Stimulated activated CD8-positive, alpha-beta memory T cell treated with anti-CD3 and anti-CD28 coated beads, Interleukin-7, amount 100 ng/mL, for 1 hour (primary cell): ENCODE data around the gene LRP2.

ENCODE experiments used
- DNase-seq, 2 donors: peaks; one replicate each; pipeline ENCODE4 v3.0.0-alpha.2; 2020; ENCODE audit warnings: low read depth in 2 of 2

LRP2 gene

DNA sequence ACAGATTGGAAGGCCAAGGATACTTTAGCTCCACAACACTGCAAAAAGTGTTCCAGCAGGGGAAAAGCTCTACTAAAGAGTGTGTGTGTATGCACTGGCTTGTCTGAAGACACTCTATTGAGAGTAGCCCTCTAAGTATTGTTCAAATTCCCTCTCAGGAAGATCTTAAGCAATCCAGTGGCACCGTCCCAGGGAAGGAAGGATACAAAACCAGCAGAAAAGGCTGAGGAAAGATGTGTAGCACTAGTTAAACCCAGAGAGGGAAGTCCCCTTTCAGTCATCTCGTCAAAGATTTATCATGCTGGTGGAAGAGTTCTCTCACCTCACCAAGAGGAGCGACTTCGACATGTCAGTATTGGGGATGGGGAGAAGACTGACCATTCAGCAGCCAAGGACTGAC, 242.5 kb downstream of the LRP2 start:
- no peak for DNase-seq

DNA sequence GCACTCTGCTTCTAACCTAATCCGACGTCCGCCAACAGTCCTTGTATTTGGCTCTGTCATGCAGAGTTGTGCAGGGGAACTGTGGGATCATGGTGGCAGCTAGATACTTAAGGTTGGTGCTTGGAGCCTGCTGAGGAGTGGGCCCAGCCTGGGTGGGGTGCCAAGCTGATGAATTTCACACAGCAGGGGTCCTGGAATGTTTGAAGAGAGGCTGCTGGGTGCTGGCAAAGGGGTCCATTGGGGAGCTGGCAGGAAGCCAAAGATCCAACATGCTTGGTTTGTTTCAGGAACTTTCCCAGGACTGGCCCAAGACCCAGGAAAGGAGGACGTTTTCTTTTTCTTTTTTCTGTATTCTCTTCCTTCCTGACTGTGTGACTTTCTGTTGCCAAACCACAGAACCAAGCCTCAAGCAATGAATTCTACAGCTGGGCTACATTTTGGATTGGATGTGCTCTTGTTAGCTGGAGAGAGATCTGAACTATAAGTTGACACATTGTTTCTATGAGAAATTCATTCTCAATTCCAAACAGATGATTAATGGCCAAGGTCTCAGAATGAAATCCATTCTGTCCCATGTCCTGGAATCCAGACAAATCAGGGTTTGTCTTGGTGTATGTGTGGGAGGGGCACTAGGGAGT, 243.1 kb downstream of the LRP2 start:
- no peak for DNase-seq

DNA sequence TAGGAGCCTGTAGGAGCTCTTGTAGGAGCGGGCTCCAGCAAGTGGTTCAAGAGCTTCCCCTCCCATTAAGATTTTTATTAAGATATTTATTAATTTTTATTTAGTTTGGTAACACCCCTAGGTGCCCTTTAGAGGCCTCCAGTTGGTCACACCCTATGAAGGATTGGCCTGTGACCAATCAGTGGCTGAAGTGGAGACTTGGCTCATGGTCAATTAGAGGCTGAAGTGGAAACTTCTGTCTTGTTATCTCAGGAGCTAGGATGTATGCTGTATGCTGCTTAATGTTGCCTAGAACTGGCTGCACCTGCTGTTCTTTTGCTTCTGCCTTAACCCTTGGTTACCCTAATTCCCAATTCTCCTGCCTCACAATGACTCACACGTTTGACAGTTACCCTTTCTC, 244.3 kb downstream of the LRP2 start:
- no peak for DNase-seq

DNA sequence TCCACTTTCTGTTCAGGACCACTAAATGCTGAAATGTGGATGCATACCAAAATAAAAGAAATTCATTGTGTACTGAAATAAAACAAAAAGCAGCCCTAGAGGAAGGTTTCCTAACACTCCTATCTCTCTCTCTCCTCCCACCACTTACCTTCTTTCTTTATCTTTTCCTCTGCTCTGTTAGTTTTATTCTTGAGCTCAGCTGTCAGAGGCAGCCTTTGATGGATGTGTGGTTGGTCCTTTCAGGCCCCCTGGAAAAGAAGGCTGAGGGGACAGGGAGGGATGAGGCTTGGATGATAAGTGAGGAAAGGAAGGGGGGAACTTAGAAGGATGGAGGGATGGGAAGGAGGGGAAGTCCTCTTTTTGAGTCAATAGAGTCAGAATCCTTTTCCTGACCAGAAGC, 245.3 kb downstream of the LRP2 start:
- DNase-seq: no peak

DNA sequence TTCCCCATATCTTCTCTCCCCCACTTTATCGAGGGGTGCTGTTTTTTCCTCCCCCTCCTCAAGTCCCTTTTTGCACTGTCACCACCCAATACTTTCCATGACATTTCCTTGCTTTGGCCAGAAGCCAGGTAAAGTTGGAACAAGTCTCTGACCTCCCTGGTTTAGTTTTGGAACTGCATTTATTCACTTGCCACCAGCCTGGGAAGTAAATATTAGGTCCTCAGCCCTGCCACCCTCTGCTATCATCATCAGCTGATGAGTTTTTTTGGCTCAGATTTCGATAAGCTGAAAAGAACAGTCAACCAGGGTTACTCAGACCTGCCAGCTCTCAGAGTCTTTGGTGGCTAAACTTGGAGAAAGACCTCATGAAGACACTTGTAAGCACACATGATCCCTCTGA, 246.0 kb downstream of the LRP2 start:
- no peak for DNase-seq

DNA sequence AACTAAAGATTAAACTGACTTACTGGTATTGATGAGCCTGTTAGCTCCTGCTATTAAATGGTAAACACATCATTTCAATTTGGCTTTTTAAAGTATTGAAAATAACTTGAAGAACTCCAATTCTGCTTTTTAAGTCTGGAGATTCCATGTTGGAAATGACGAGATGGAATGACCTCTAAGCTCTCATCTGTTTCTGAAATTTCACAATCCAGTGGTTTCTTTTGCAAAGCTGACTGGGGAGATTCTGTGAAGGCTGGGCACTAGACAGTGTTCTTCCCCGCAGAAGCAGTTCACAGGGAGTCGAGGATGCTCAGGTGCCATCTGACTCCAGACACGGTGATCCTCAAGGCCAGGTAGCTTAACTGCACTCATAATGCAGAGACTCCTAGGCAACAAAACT, 248.3 kb downstream of the LRP2 start:
- DNase-seq: no peak

DNA sequence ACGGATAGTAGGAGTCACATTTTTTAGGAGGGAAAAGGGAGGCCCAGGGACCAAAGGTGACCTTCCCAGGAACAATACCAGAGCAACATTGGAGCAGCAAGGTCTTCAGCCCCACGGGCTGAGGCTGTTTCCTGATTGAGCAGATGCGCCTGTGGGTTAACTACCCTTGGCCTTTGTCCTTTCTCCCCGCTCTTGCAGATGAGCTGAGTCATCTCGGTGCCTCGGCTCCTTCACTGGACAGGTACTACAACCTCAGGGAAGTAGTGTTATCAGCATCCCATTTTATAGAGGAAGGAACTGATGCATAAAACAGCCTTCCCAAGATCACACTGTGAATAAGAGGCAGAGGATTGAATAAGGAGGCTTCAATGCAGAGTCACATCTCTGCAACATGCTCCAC, 249.5 kb downstream of the LRP2 start:
- no peak for DNase-seq

DNA sequence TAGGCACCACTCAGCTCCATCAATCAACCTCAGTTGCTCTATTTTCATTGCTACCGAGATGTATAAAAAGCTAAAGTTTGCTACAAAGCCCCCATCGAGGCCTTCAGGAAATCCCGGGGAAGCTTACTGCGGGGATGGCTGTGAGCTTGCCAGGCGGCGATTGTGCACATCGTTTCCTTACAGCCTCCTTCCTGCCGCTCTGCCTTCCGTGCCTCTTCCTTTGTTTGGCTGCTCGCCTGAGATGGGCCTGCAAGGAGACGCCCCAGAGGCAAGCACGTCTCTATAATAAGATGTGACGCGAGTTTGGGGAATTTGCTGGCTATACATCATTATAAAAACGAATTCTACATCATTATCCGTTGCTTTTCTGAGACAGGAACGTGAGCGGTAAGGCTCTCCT, 251.4 kb downstream of the LRP2 start:
- DNase-seq: no peak

DNA sequence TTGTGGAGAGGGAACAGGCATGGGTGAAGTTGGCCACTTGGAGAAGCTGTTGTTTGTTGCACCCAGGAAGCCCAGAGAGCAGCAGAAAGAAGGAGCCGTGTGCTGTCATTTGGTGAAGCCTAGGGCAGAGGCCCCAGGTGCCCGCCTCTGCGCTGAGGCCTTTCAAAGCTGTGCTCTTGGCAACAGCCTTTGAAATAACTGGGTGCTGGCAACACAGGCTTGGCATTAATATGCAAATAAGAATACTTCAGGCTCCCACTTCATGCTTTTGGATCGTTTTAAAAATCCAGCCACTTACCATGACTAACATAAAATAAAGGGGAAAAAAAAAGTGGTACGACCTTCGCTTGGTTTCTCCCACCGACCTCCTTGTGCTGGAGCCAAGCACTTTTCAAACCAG, 251.9 kb downstream of the LRP2 start:
- no peak for DNase-seq

DNA sequence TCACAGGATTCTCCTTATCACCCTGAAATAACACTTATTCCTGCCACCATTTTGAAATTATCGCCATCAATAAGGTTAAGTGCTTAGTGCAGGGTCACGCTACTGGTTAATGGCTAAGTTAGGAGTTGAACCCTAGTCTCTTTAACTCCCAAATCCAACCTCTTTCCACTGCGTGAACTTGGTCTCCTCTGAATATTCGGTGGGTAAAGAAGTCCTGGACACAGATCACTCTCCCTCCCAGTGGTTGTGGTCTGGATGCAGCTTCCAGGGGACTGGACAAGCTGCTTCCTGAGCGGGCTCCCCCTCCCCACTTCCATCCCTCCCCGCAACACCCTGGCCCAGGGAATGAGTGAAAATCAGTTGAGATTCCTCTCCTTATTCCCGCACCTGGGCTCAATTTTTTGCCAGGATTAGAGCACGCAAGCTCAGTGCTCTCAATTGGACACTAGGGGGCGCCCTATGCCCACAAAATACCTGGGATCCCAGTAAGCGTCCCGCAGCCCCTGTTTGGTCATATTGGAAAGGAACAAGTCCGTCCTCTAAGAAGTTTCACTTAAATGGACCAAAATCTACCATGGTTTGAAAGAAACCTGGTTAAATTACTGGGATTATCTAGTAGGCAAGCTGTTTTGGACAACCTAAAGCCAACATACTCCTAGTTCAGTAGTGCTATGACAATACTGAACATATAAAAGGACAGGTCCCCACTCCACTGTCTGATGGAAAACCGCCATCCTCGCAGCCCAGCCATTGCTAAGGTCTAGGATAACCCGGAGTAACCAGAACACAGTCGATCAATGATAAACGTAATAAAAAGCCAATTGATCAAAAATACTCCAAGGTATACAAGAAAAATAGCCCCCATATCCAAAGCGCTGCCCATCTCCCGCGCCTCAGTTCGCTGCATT, 252.6 kb downstream of the LRP2 start:
- peak; percentile 43 to 47 for DNase-seq

DNA sequence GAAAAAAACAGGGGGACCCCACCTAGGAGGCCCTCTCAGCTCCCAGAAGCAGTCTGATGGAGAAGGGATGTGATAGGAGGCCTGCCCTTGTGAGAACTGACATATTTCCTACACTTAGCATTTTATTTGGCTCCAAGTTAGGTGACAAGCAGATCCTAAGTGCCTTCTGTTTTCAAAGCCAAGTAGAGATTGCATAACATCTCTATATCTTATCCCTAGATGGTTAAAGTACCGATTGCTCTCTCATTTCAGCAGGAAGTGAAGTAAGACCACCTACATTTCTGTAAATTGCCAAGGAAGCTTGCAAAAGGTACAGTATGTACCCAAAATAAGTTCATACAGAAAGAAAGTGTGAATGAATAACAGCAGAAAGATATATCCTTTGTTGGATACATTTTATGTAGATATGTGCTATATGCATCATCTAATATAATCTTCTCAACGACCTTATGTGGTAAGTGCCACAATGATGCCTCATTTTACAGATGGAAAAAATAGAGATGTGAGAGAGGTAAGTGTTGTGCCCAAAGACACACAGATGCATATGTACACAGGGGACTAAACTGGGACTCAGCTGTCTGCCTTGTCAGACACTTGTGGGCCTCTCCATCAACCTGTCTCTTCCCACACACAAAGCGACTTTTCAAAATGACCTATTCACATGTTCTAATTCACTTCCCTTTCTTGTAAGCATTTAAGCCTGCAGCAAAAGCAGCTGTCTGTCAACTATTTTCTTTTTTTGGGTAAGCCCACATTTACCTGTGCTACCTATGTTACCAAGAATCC, 254.0 kb downstream of the LRP2 start:
- DNase-seq: no peak

DNA sequence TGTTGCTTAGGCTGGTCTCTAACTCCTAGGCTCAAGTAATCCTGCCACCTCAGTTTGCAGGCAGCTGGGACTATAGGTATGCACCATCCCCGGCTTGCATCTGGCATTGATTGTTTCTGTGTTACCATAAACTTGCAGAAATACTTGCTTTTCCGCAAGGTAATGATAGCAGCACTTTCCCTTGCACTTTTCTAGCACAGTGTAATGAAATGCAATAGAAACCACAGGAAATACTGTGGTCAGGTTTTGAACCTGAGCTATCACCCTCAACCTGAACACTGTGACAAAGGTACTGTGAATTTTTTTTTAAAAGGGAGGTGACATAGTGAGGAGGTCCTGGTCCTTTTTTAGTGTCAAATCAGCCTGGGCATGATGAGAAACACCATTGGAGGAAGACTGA, 254.7 kb downstream of the LRP2 start:
- peak in 1 of 2 donors; percentile 9 for DNase-seq

DNA sequence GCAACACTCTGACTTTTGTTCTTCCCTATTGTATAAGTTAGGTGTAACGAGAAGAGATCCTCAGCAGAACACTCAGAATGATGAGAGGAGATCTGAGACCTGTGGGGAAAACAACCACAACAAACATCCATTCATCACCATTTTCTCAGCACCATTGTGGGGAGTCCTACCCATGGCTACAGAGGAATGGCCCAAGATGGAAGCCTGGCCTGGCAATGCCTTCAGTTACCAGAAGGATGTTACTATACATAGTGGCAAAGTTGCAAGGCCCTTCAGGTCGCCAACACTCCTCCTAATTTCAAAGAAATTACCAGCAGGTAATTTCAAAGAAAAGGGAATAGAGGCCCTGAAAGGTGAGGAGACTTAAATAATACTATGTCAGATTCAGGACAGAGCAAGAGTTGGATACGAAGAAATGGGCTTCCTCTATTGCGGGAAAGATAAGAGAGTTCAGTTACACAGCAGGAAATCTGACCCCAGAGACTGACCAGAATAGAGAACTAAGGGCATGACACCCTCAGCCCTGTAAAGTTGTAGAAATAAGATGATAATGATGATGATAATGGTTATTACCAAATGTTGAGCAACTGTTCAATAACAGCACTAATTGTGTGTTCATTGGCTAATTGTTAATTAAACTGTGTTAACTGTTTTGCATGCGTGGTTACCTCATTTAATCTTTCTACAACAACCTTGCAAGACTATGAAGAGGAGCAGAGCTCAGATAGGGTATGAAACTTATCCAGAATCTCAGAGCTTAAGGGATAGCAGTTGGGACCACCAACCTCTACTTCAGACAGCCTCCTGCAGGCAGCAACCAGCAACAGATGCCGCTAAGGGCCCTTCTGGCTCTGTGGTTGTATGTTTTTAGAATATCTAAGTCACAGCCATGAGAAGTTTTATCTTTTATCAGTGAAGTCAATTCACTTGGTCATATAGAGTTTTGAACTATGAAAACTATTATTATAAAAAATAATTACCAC, 255.5 kb downstream of the LRP2 start:
- DNase-seq: no peak

DNA sequence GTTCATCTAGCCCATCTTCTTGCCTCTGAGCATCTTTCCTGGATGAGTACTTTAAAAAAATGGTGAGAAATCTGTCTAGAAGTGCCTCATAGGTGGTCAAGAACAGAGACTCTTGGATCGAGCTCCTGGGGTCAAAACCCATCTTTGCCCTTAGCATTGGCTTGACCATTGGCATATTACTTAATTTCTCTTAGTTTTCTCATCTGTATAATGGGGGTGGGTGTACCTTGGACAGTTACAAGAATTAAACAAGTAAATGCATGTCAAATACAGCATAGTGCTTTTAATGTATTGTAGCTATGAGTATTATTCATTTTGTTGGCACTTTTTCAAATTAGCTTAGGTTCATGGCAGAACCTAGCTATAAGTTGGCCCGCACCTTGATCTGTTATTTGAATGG, 256.2 kb downstream of the LRP2 start:
- no peak for DNase-seq

DNA sequence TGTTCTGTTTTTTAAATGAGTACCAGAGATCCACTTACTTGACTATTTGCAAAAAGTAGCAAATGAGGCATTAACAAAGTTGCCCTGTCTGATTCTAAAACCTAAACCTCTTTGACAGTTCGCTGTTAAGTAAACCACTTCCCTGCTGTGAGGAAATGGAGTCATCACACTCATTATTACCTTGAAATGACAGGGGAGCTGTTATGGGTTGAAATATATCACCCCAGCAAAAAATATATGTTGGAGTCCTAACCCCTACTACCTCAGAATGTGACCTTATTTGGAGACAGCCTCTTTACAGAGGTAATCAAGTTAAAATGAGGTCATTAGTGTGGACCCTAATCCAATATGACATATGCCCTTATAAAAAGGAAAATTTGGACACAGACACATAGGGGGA, 256.9 kb downstream of the LRP2 start:
- DNase-seq: no peak

DNA sequence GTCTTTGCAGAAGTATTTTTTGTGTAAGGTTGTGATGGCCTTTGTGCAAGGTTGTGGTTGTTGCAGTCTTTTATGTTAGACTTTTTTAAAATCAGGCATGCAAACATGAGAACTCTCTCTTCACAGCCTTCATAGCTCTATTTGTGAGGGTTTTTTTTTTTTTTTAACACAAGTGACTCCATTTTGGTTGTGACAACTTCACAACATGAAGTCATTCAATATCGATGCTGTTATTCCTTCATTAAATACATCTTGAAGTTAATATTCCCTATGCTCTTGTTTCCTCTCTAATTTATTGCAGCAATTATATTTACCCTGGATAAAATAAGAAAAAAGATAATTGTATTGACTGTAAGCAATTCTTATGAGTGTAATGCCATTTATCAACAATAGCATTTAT, 257.5 kb downstream of the LRP2 start:
- no peak for DNase-seq

DNA sequence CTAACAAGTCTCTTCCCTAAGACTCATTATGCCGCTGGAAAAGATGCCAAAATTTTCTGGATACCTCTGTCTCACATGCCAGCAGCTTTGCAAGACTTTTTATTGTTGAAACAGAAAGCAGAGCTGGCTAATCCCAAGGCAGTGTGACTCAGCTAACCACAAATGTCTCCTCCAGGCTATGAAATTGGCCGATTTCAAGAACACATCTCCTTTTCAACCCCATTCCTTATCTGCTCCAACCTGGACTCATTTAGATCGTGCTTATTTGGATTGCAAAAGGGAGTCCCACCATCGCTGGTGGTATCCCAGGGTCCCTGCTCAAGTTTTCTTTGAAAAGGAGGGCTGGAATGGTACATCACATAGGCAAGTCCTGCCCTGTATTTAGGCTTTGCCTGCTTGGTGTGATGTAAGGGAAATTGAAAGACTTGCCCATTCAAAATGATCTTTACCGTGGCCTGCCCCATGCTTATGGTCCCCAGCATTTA, 266.7 kb downstream of the LRP2 start:
- no peak for DNase-seq

DNA sequence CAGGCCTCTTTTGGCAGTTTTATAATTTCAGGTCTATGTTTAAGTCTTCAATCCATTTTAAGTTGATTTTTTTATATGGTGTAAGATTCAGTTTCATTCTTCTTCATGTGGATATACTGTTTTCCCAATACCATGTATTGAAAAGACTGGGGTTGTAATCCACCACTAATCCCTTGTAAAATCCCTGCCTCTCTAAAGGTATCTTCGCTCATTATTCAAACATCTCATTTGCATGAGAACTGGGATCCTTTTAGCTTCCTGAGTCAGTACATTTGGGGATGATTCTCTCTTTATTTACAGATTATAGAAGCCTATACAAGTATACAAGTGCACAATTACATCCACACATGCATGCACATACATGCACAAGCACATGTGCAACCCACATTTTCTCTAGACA, 267.7 kb downstream of the LRP2 start:
- DNase-seq: no peak

DNA sequence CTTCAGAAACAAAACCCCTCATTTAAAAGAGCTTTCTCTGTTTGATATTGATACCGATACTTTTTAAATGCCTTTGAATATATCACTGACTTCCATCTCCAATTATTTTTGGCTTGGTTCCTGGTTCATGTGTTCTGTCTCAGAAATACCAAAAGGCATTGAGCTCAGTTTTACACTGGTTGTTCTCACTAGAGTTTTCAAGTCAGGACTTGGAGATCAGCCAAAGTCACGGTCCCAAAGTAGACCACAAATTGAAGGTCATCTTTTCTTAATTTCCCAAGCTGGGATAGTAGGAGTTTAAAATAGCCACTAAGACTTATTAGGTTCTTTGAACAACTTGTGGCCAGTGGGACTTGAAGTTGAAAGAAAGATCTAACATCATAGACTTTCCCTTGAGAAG, 268.8 kb downstream of the LRP2 start:
- no peak for DNase-seq

DNA sequence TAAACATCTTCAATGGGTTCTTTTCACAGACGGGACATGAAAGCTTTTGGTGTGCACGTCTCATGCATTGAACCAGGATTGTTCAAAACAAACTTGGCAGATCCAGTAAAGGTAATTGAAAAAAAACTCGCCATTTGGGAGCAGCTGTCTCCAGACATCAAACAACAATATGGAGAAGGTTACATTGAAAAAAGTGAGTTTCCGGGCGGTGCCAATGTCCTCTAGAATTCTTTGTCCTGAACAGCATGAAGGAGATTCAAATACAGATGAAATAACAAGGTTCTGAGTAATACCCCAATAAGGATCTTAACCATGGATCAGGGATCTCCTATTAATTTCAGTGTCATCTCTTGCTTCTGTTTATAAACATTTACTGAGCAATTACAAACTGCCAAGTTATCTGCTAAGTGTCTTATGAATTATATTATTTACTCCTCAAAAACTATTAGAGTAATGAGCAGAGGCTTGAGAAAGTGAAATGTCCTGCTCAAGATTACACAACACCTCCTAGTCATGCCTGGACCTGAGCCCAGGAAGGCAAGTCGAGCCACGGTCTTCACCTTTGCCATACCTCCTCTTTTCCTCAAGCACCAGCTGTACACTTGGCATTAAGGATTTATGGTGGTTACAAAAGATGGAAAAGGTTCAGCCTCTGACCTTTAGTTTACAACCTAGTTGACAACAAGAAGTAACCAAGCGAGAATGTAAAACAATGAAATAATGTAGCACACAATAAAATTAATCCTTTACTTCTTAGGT, 270.4 kb downstream of the LRP2 start:
- DNase-seq: no peak

DNA sequence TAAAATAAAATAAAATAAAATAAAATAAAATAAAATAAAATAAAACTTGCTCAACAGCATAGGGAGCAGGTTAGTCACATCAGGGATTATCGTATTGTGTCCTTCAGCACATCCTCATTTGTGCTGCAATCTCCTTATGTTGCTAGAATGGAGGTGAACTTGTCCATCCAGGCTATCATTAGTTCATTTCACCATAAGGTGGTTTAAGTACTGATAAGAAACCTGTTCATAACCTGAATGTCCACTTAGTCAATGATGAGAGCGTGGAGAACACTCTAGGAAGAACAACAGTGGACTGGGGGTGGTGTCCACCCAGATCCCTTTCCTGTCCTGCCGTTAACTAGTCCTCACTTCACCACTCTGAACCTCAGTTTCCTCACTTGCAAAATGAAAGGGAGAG, 271.1 kb downstream of the LRP2 start:
- DNase-seq: no peak
